AG09309 (cell line): ENCODE measurements around the gene GNG13.

Source experiments
- DNase-seq: peaks from one replicate; pipeline ENCODE4 v3.0.0-alpha.2; 2010; ENCODE audit warnings: low read depth
- H3K4me3 ChIP-seq: 2 replicates; pipeline ENCODE4 v1.5.1; 2011; ENCODE audit warnings: mild to moderate bottlenecking, low read depth, low read length, moderate library complexity; ENCODE audit not compliant: control insufficient read depth
- CTCF ChIP-seq: IDR thresholded peaks from 2 replicates; pipeline ENCODE4 v1.5.1; 2011; ENCODE audit warnings: mild to moderate bottlenecking, low read depth, low read length, inconsistent platforms; ENCODE audit not compliant: insufficient read depth, control insufficient read depth; ENCODE audit errors: missing control alignments

The GNG13 gene

GRCh38 chr16:798666-799065 lies 1.9 kb downstream of the GNG13 start:
- DNase-seq: no peak
- no peak for TF ChIP-seq CTCF
- no peak overlapping the region for H3K4me3 ChIP-seq

GRCh38 chr16:797686-798085 lies 2.8 kb downstream of the GNG13 start:
- DNase-seq: no peak
- H3K4me3 ChIP-seq: no peak overlapping the region
- TF ChIP-seq CTCF: no peak

GRCh38 chr16:797120-797420 lies 3.5 kb downstream of the GNG13 start:
- no peak for DNase-seq
- no peak for TF ChIP-seq CTCF
- H3K4me3 ChIP-seq: no peak overlapping the region

- TF ChIP-seq CTCF: no peak
- DNase-seq: no peak
- H3K4me3 ChIP-seq: no peak overlapping the region
These were observed 4.0 kb downstream of the GNG13 start for GRCh38 chr16:796296-797119.

- H3K4me3 ChIP-seq: no peak overlapping the region
- DNase-seq: no peak
- TF ChIP-seq CTCF: no peak
These were observed 4.8 kb downstream of the GNG13 start for GRCh38 chr16:795580-796229.

- no peak for DNase-seq
- H3K4me3 ChIP-seq: no peak overlapping the region
- TF ChIP-seq CTCF: no peak
These were observed 5.6 kb downstream of the GNG13 start for GRCh38 chr16:794853-795466.
